NCI-H1048 (cell line): ENCODE measurements around the gene GRAMD1B.

Experiments
- DNase-seq: peaks from one replicate; lab custom pipeline; 2025; lab: John Stamatoyannopoulos, UW

The GRAMD1B gene

DNA sequence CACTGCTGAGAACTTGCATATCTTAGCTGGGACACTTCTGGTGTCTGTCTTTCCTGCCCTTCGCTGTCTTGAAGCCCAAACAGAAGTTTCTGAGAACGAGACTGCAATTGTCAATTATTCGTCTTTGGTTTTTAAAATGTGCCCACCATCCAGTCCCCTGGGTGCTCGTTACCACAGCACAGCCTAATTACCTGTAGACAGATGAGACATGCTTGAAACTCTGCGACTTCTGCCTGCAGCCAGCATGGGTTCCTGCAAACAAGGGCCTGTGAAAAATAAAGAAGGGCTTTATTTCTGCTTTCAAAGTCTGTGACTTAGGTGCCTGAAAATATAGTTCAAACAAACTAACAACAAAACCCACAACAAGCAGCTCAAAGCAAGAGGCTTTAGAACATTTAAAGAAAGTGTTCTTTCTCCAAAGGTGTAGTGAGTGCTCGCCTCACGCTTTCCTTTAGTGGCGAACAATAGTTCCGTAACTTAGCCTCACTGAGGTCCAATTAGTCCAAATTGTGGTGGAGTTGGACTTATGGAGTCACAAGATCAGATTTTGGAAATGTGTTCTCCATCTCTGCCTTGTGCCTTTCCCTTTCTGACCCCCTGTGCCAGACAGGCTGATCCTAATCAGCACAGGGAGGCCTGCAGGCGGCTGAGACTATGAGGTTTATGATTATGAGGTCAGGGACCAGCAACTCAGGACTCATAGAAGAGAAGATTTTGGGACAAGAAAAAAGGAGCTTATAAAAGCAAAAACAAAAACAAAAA lies 20.4 kb upstream of the GRAMD1B start:
- no peak for DNase-seq

GRCh38 chr11:123410218-123410549 lies 19.9 kb upstream of the GRAMD1B start:
- no peak for DNase-seq

DNA sequence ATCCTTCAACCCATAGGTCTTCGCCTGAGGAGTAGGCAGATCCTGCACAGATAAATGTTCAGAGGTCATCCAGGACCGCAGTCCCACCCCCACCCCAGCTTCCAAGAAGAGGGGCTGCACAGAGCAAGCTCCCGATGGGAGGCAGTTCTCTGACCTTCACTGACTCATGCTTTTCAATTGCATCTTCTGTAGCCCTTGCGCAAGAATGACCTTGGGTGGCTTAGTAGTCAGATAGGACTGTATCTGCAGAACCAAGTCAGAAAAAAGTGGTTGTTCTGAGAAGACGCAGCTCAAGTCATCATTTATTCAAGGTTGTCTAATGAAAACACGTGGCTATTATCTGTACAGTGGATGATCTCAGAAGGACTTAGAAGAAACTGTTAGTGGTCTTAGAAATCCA lies 16.4 kb upstream of the GRAMD1B start:
- no peak for DNase-seq

DNA sequence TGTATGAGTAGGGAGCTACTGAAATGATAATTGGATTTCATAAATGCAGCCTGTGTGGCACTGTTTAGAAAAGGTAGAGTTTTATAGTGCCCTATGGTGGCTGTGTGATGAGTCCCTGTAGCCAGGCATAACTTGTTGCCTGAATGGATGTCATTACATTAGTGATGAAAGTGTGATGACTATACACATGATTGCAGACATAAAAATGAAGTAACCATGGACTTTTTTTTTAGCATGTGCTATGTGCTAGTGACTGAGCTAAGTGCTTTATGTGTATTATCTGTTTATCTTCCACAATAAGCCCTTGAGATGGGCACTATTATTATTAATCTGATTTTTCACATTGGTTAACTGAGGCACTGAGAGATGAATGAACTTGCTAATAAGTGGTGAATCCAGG lies 13.5 kb upstream of the GRAMD1B start:
- no peak for DNase-seq

- no peak for DNase-seq
Observed at GRCh38 chr11:123418351-123419114, 11.5 kb upstream of the GRAMD1B start.

GRCh38 chr11:123419731-123420452 lies 10.2 kb upstream of the GRAMD1B start:
- no peak for DNase-seq

DNA sequence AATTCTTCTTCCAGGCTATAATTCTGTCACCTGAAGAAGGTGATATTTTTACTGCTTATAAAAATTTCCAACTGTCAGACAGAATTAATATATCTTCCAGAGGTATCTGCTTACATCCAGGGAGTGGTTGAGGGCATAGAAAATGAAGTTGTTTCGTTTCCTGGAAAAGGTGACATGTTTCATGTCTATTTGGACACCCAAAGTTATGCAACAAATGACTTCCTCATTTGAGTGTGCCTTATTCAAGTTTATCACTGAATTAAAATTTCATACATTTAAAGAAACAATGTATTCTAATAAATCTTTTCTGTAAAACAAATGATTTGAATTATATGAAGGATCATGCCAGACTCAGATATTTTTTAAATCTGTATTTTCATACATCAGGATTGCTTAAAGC lies 8.5 kb upstream of the GRAMD1B start:
- DNase-seq, result no peak

DNA sequence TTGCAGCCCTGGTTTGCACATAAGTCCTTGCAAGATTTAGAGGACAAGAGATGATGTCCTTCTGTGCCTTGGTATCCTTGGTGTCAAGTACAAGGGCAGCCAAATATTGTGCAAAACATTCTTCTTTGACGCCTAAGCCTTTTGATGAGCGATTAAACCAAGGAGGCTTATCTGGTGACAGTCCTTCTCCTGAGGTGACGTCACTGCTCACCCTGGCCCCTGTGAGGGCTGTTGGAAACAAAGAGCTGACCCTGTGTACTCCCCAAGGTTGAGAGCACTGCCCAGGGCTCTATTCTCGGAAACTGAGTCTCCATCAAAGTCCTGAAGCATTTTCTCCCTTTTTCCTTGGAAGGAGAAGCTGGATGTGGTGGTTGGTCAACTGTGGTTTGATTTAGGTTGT lies 4.7 kb upstream of the GRAMD1B start:
- DNase-seq, result no peak

- DNase-seq, result no peak
Observed at GRCh38 chr11:123426789-123427188, 3.3 kb upstream of the GRAMD1B start.

- no peak for DNase-seq
Observed at GRCh38 chr11:123427405-123427804, 2.7 kb upstream of the GRAMD1B start.

GRCh38 chr11:123428116-123428715 lies 1.9 kb upstream of the GRAMD1B start:
- no peak for DNase-seq

- DNase-seq, result no peak
Observed at GRCh38 chr11:123429336-123429735, 733 bp upstream of the GRAMD1B start.

GRCh38 chr11:123430721-123431497 lies 840 bp downstream of the GRAMD1B start:
- DNase-seq, result no peak

DNA sequence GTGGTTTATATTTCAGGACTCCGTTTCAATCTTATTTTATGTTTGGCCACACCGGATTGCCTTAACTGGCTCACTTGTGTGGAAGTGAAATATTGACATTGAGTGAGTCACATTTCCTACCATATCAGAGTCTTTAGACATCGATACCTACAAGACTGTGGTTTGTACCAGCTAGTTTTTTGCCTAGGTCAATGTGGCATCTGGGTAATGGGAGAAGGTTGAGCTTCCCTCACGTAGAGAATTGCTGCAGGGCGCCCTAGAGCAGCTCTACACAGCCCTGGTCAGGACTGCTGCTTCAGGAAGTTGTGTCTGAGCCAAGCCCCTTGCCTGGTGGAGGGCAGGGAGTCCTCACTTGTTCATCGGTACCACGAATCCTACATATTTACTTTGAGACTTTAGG lies 1.6 kb downstream of the GRAMD1B start:
- no peak for DNase-seq

- DNase-seq, result no peak
Observed at GRCh38 chr11:123434262-123434661, 4.2 kb downstream of the GRAMD1B start.

DNA sequence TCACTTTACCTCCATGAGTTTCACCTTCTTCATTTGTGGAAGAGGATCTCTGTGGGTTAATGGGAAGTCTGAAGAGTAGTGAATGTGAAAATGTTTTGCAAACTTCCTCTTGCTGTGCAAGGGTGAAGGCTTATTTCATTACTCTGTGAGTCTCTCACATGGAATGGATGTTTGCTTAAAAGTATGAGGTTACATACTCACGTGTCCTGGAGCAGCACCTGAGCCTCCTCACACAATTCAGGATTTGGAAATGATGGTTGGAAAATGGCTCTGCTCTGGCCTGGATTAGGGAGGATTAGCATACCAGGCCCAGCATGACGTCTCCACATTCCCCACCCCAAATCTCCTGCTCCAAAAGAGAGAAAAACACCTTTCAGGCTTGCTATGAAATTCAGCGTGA lies 4.8 kb downstream of the GRAMD1B start:
- no peak for DNase-seq

- DNase-seq, result no peak
Observed at GRCh38 chr11:123437236-123437979, 7.3 kb downstream of the GRAMD1B start.

GRCh38 chr11:123438131-123438627 lies 8.1 kb downstream of the GRAMD1B start:
- DNase-seq, result no peak

- DNase-seq, result no peak
Observed at GRCh38 chr11:123439616-123440015, 9.5 kb downstream of the GRAMD1B start.

- DNase-seq, result no peak
Observed at GRCh38 chr11:123441161-123441560, 11.1 kb downstream of the GRAMD1B start.
